ENCODE data around the gene SUPT4H1.

The SUPT4H1 gene

GRCh38 chr17:58324409-58325288 lies 27.4 kb downstream of the SUPT4H1 start:
- H3K4me3 ChIP-seq (ENCODE audit: low read depth, low read length): peak overlapping the region; percentile 59
- no peak for DNase-seq
- in situ Hi-C loops (cut with HindIII; ENCODE audit: low pct_ligation_motif_present, low sequenced_read_pairs): no loop called here
- TF ChIP-seq, protein P1, sequence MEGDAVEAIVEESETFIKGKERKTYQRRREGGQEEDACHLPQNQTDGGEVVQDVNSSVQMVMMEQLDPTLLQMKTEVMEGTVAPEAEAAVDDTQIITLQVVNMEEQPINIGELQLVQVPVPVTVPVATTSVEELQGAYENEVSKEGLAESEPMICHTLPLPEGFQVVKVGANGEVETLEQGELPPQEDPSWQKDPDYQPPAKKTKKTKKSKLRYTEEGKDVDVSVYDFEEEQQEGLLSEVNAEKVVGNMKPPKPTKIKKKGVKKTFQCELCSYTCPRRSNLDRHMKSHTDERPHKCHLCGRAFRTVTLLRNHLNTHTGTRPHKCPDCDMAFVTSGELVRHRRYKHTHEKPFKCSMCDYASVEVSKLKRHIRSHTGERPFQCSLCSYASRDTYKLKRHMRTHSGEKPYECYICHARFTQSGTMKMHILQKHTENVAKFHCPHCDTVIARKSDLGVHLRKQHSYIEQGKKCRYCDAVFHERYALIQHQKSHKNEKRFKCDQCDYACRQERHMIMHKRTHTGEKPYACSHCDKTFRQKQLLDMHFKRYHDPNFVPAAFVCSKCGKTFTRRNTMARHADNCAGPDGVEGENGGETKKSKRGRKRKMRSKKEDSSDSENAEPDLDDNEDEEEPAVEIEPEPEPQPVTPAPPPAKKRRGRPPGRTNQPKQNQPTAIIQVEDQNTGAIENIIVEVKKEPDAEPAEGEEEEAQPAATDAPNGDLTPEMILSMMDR (IDR thresholded peaks at IDR 0.05; ENCODE audit: low read depth, low read length, missing control alignments): no peak
- no peak overlapping the region for H3K27ac ChIP-seq
- peaks cover 28% of the 10 kb centered on the region for H3K27me3 ChIP-seq (replicated peaks)
- no peaks in the 10 kb centered on the region for H3K36me3 ChIP-seq (replicated peaks)

DNA sequence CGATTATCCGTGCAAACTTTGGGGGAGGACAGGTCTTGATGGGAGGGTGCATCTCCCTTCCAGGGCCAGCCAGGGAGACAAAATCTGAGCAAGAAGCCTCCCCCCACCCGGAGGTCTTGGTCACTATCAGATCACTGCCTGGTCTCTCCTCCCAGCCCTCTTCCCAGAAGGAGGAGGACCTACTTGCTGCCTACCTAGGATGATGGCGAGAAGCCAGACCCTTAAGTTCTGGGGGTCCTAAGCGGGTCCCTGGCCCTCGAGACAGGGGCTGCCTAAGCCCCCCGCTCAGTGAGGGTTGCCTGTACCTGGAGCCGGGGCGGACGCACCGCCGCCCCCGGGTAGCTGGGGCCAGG lies 28.0 kb downstream of the SUPT4H1 start:
- no peak for DNase-seq
- Histone ChIP-seq H3K27me3 (replicated peaks) (peaks cover 26% of the 10 kb centered on the region), H3K36me3 (replicated peaks) (no peaks in the 10 kb centered on the region), H3K4me3 (ENCODE audit: low read depth, low read length) (peak overlapping the region; percentile 17), H3K27ac (no peak overlapping the region)
- in situ Hi-C loops (cut with HindIII; ENCODE audit: low pct_ligation_motif_present, low sequenced_read_pairs): no loop called here
- TF ChIP-seq, protein P1 (IDR thresholded peaks at IDR 0.05; ENCODE audit: low read depth, low read length, missing control alignments): no peak

DNA sequence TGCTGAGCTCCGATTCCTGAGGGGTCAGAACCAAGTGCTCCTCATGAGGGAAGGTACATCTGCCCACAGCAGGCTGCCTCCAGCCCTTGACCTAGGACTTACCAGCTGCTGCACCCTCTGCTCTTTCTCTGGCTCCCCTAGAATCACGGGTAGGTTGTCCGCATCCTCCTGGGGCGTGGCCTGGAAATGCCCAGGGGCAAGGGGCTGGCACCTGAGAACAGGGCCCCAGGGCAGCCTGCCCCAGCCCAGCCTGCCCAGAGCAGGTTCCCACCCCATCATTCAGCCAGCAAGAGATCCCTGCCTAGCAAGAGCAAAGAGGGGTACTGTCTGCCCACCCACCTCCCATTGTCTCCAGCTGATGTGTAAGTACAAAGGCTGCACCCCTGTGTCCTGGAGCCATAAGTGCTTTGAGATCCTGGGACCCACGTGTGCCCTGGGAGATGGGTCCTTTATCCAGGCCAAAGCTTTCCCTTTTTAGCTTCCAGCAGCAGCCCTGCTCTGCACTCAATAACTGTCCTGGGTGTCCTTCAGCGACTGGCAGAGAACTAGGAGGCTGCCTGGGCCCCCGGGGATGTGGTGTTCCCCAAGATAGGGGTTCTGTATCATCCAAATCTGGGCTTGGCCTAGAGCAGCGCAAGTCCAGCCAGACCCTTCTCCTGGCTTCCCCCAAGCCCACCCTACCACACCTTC lies 28.5 kb downstream of the SUPT4H1 start:
- in situ Hi-C loops (cut with HindIII; ENCODE audit: low pct_ligation_motif_present, low sequenced_read_pairs): no loop called here
- Histone ChIP-seq H3K27me3 (replicated peaks) (peaks cover 21% of the 10 kb centered on the region), H3K4me3 (ENCODE audit: low read depth, low read length) (no peak overlapping the region), H3K36me3 (replicated peaks) (no peaks in the 10 kb centered on the region), H3K27ac (no peak overlapping the region)
- TF ChIP-seq, protein P1 (IDR thresholded peaks at IDR 0.05; ENCODE audit: low read depth, low read length, missing control alignments): no peak
- no peak for DNase-seq

DNA sequence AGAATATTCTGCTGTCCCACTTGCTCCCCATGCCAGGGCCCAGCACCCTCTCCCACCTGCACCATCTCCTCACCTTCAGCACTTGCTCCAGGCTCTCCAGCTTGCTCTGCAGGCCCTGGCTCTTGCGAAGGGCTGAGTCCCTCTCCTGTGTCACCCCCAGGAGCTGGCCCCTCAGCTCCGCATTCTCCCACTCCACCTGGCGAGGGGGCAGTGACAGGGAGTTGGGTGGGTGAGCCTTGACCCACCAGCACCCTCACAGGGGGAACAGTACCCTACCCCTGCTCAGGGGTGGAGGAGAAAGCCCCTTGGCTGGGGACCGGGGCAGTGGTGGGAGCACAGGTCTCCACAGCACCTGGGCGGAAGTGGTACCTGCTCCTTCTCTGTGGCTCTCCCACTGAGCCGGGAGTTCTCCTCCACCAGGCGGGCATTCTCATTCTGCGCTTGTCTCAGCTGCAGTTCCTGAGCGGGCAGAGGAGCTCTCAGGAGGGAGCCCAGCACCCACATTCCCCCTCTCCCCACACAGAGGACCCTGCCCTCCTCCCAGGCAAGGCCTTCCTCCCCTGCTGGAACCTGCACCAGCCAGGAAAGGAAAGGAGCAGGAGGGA lies 29.3 kb downstream of the SUPT4H1 start:
- no peaks in the 10 kb centered on the region for H3K36me3 ChIP-seq (replicated peaks)
- no peak overlapping the region for H3K4me3 ChIP-seq (ENCODE audit: low read depth, low read length)
- DNase-seq: no peak
- H3K27ac ChIP-seq: no peak overlapping the region
- TF ChIP-seq, protein P1 (IDR thresholded peaks at IDR 0.05; ENCODE audit: low read depth, low read length, missing control alignments): no peak
- H3K27me3 ChIP-seq (replicated peaks): peaks cover 21% of the 10 kb centered on the region
- in situ Hi-C loops (cut with HindIII; ENCODE audit: low pct_ligation_motif_present, low sequenced_read_pairs): no loop called here

DNA sequence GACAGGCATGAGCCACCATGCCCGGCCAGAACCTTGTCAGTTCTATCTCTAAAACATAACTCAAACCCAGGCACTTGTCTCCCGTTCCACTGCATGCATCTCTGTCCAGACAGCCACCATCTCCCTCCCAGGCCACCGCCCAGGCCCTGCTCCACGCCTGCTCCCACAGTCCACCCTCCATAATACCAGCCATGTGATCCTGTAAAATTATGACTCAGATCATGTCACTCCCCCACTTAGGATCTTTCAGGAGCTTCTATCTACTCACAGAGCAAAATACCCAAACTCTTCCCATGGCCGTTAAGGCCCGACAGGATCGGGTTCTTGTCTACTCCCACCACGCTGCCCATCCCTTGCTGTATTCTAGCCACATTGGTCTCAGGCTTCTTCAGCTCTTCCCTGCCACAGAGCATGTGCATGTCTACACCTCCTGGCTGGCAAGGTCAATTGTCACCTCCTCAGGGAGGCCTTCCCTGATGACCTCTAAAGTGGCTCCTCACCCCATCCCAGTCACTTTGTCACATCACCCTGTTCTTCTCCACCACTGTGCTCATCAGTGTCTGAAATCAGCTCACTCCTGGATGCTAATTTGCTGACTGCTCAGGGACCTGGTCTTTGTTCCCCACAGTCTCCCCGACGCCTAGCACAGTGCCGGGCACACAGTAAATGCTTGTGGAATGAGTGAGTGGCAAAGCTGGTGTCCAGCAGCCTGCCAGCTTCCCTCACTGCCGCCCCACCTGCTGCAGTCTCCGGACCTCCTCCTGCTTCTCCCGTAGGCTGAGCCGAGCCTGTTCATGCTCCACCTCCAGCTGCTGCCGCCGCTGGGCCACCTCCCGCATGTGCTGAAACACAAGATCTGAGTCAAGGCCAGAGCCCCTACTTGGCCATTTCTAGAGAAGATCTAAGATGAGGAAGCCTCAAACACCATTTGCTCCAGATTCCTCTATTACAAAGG lies 30.2 kb downstream of the SUPT4H1 start:
- no peak for DNase-seq
- peaks cover 21% of the 10 kb centered on the region for H3K27me3 ChIP-seq (replicated peaks)
- no peak overlapping the region for H3K27ac ChIP-seq
- TF ChIP-seq, protein P1 (IDR thresholded peaks at IDR 0.05; ENCODE audit: low read depth, low read length, missing control alignments): no peak
- no peak overlapping the region for H3K4me3 ChIP-seq (ENCODE audit: low read depth, low read length)
- H3K36me3 ChIP-seq (replicated peaks): no peaks in the 10 kb centered on the region
- in situ Hi-C loops (cut with HindIII; ENCODE audit: low pct_ligation_motif_present, low sequenced_read_pairs): no loop called here
